Loucy (cell line): ENCODE results near the gene SIGLEC15.

Experiments used
- CTCF ChIP-seq: fragments of 200-600 bp; sonication (generic); conservative IDR thresholded peaks from 2 replicates; pipeline ENCODE4 v1.5.1; 2014; ENCODE audit warnings: mild to moderate bottlenecking, antibody characterized with exemption, low read length
- EZH2phosphoT487 ChIP-seq: fragments of 200-600 bp; IDR thresholded peaks from 2 replicates; pipeline ENCODE4 v1.6.1; 2018; ENCODE audit warnings: antibody characterized with exemption, mild to moderate bottlenecking, moderate library complexity, borderline replicate concordance

- no peak for TF ChIP-seq CTCF
- TF ChIP-seq EZH2phosphoT487, result no peak
Observed at GRCh38 chr18:45877403-45877802, 51.9 kb downstream of the SIGLEC15 start.
